Thyroid gland (tissue), 4 donors: Measurements from ENCODE around the gene CERS2.

ENCODE experiments used
- POLR2A ChIP-seq, 2 donors: fragments of 450-650 bp; IDR thresholded peaks; one replicate each; pipeline ENCODE4 v1.6.1; 2017; ENCODE audit warnings: antibody characterized with exemption in 2 of 2, mild to moderate bottlenecking in 2 of 2, moderate library complexity in 1 of 2
- TF ChIP-seq, protein P1 (sequence below), 6 experiments: fragments of 200-600 bp in 3 of 6; fragments of 450-650 bp in 3 of 6; sonication (generic) in 3 of 6; IDR thresholded peaks; one replicate each; pipeline ENCODE4 v1.5.1; 2016 to 2019; ENCODE audit warnings: antibody characterized with exemption in 6 of 6, mild to moderate bottlenecking in 2 of 6, inconsistent platforms in 1 of 6, moderate library complexity in 1 of 6

DNA sequence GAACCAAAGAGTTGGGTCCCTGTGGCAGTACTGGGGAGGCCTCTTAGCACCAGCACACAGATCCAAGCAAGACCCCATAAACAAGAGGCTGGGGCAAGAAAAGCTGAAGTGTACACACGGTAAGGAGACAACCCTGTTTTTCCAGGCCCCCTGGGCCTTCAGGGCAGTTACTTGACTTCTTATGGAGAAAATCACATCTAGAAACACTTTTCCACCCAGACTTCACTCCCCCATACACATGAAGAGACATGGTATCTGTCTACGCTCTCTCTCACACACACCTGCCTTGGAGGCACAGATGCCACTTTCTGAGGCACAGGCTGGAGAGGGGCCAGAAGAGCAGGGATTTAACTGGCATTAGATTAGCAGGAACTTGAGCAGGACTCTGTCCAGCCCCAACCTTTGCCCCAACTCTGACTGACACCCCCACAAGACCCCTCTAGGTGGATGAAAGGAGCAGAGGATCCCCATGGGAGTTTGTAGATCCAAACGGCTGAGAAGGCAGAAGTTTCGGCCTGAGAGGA lies 2.2 kb downstream of the CERS2 start:
- TF ChIP-seq POLR2A (IDR thresholded peaks at IDR 0.05) = no peak
- TF ChIP-seq, protein P1, sequence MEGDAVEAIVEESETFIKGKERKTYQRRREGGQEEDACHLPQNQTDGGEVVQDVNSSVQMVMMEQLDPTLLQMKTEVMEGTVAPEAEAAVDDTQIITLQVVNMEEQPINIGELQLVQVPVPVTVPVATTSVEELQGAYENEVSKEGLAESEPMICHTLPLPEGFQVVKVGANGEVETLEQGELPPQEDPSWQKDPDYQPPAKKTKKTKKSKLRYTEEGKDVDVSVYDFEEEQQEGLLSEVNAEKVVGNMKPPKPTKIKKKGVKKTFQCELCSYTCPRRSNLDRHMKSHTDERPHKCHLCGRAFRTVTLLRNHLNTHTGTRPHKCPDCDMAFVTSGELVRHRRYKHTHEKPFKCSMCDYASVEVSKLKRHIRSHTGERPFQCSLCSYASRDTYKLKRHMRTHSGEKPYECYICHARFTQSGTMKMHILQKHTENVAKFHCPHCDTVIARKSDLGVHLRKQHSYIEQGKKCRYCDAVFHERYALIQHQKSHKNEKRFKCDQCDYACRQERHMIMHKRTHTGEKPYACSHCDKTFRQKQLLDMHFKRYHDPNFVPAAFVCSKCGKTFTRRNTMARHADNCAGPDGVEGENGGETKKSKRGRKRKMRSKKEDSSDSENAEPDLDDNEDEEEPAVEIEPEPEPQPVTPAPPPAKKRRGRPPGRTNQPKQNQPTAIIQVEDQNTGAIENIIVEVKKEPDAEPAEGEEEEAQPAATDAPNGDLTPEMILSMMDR (IDR thresholded peaks at IDR 0.05) = no peak
